Measurements from ENCODE around the gene ARID1B.

The ARID1B gene

DNA sequence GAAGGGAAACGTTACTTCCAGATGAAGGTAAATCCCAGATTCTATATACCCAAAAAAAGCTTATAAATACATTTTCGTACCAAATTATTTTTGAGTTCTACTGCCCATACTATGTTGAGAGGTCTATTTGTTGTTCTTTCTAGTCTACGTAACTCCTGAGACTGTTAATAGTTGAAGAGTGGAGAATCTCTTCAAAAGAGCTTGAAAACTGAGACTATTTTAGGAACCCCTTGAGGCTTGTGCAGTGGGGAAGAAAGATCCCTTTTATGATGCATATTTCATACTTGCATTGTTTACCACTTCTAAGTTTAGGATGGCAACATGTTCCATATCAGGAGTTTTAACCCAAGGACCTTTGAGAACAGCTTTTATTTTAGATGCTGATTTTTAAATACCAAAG is 301.1 kb downstream of the ARID1B start:
- H3K9me3 ChIP-seq (ENCODE audit: insufficient read depth, low read length, severe bottlenecking), result no peaks in the 10 kb centered on the region
- H2AFZ ChIP-seq (ENCODE audit: low read depth, low read length), result no peak overlapping the region
- no peak overlapping the region for H3K4me3 ChIP-seq (ENCODE audit: low read depth in 1 of 2, low read length in 2 of 2)
- no peak for TF ChIP-seq EZH2 (IDR thresholded peaks at IDR 0.05; ENCODE audit: borderline replicate concordance, low read depth, low read length, severe bottlenecking)
- TF ChIP-seq, protein P1, sequence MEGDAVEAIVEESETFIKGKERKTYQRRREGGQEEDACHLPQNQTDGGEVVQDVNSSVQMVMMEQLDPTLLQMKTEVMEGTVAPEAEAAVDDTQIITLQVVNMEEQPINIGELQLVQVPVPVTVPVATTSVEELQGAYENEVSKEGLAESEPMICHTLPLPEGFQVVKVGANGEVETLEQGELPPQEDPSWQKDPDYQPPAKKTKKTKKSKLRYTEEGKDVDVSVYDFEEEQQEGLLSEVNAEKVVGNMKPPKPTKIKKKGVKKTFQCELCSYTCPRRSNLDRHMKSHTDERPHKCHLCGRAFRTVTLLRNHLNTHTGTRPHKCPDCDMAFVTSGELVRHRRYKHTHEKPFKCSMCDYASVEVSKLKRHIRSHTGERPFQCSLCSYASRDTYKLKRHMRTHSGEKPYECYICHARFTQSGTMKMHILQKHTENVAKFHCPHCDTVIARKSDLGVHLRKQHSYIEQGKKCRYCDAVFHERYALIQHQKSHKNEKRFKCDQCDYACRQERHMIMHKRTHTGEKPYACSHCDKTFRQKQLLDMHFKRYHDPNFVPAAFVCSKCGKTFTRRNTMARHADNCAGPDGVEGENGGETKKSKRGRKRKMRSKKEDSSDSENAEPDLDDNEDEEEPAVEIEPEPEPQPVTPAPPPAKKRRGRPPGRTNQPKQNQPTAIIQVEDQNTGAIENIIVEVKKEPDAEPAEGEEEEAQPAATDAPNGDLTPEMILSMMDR (IDR thresholded peaks at IDR 0.05; ENCODE audit: borderline replicate concordance, extremely low read depth, low read length, poor library complexity, severe bottlenecking), result no peak
- peaks cover 19% of the 10 kb centered on the region; the same call in 1 of the 2 replicates for H4K20me1 ChIP-seq (ENCODE audit: insufficient read depth, low read length)
- H3K79me2 ChIP-seq (ENCODE audit: insufficient read depth, low read length), result peaks cover 61% of the 10 kb centered on the region
- no peak overlapping the region for H3K4me2 ChIP-seq (ENCODE audit: insufficient read depth, low read length)
- ATAC-seq (ENCODE audit: insufficient read depth, low read depth) (no peak), DNase-seq (no peak)
- H3K9ac ChIP-seq (ENCODE audit: low read depth, low read length), result no peak overlapping the region
- H3K4me1 ChIP-seq (ENCODE audit: insufficient read depth, low read length), result no peaks in the 10 kb centered on the region
- H3K27ac ChIP-seq (ENCODE audit: low read length), result no peak overlapping the region
- H3K36me3 ChIP-seq (ENCODE audit: insufficient read depth, low read length), result peaks cover 14% of the 10 kb centered on the region; the same call in 1 of the 2 replicates
- no peaks in the 10 kb centered on the region for H3K27me3 ChIP-seq (ENCODE audit: insufficient read depth, low read length, poor library complexity)

DNA sequence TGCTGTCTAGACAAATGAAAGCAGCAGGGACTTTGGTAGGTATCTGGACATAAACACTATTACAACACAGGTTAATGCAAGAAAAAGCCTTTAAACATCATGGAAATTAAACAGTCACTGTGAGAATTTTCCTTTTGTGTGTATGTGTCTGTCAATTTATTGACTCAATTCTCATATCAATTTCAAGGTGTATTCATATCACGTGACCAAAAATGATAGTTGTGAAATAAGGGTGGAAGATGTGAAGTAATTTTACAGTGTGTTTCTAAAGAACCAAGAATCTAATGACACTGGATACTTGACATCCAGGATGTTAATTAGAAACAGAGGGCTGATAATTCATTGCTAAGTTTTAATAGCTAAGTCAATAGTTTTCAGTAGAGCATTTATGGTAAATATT is 302.1 kb downstream of the ARID1B start:
- H3K4me2 ChIP-seq (ENCODE audit: insufficient read depth, low read length), result no peak overlapping the region
- DNase-seq (no peak), ATAC-seq (ENCODE audit: insufficient read depth, low read depth) (no peak)
- no peaks in the 10 kb centered on the region for H3K27me3 ChIP-seq (ENCODE audit: insufficient read depth, low read length, poor library complexity)
- H3K4me1 ChIP-seq (ENCODE audit: insufficient read depth, low read length), result no peaks in the 10 kb centered on the region
- H3K4me3 ChIP-seq (ENCODE audit: low read depth in 1 of 2, low read length in 2 of 2), result no peak overlapping the region
- peaks cover 57% of the 10 kb centered on the region for H3K79me2 ChIP-seq (ENCODE audit: insufficient read depth, low read length)
- H3K9ac ChIP-seq (ENCODE audit: low read depth, low read length), result no peak overlapping the region
- H3K36me3 ChIP-seq (ENCODE audit: insufficient read depth, low read length), result peaks cover 8% of the 10 kb centered on the region; the same call in 1 of the 2 replicates
- no peak overlapping the region for H2AFZ ChIP-seq (ENCODE audit: low read depth, low read length)
- no peaks in the 10 kb centered on the region for H3K9me3 ChIP-seq (ENCODE audit: insufficient read depth, low read length, severe bottlenecking)
- H3K27ac ChIP-seq (ENCODE audit: low read length), result no peak overlapping the region
- peaks cover 15% of the 10 kb centered on the region; the same call in 1 of the 2 replicates for H4K20me1 ChIP-seq (ENCODE audit: insufficient read depth, low read length)
- no peak for TF ChIP-seq EZH2 (IDR thresholded peaks at IDR 0.05; ENCODE audit: borderline replicate concordance, low read depth, low read length, severe bottlenecking)
- TF ChIP-seq, protein P1 (IDR thresholded peaks at IDR 0.05; ENCODE audit: borderline replicate concordance, extremely low read depth, low read length, poor library complexity, severe bottlenecking), result no peak

DNA sequence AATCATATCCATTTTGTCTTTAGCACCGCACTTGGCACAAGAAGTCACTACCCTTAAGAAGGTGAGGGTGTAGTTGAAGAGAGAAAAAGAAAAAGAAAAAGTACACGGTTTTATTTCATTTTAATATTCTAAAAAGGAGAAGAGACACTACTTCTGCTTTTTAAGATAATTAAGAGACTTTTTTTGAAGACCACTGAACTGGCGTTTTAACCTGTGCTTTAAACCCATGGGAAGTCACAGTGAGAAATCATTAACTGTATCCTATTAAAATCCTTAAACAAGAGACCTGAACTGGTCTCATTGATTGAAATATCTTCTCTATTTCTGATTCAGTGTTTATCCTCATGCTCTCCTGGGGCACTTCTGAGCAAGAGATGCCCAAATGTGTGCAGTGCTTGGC is 302.6 kb downstream of the ARID1B start:
- H4K20me1 ChIP-seq (ENCODE audit: insufficient read depth, low read length), result peaks cover 17% of the 10 kb centered on the region; the same call in 1 of the 2 replicates
- TF ChIP-seq, protein P1 (IDR thresholded peaks at IDR 0.05; ENCODE audit: borderline replicate concordance, extremely low read depth, low read length, poor library complexity, severe bottlenecking), result no peak
- no peaks in the 10 kb centered on the region for H3K9me3 ChIP-seq (ENCODE audit: insufficient read depth, low read length, severe bottlenecking)
- no peaks in the 10 kb centered on the region for H3K4me1 ChIP-seq (ENCODE audit: insufficient read depth, low read length)
- peaks cover 12% of the 10 kb centered on the region for H3K36me3 ChIP-seq (ENCODE audit: insufficient read depth, low read length)
- H3K27me3 ChIP-seq (ENCODE audit: insufficient read depth, low read length, poor library complexity), result no peaks in the 10 kb centered on the region
- peaks cover 52% of the 10 kb centered on the region for H3K79me2 ChIP-seq (ENCODE audit: insufficient read depth, low read length)
- no peak overlapping the region for H2AFZ ChIP-seq (ENCODE audit: low read depth, low read length)
- H3K4me3 ChIP-seq (ENCODE audit: low read depth in 1 of 2, low read length in 2 of 2), result no peak overlapping the region
- no peak overlapping the region for H3K9ac ChIP-seq (ENCODE audit: low read depth, low read length)
- H3K4me2 ChIP-seq (ENCODE audit: insufficient read depth, low read length), result no peak overlapping the region
- DNase-seq (no peak), ATAC-seq (ENCODE audit: insufficient read depth, low read depth) (no peak)
- H3K27ac ChIP-seq (ENCODE audit: low read length), result no peak overlapping the region

DNA sequence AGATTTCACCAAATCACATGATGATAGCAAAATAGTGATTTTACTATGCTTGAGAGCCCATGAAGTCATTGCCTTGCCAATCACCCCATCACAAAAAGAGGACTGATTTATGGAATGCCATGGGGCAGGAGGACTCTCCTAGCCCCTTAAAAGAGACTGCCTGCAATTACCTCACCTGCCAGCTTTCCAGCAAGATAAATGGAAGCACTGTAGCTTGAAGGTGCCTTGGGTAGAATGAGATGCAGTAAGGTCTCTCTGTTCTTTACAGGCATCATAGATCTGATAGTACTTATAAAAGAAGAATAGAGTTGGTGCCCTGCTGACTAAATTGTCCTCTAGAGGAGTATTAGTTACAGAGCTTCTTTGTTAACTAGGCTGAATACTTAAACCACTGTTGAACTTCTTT is 303.8 kb downstream of the ARID1B start:
- DNase-seq, result no peak
- H3K27ac ChIP-seq (ENCODE audit: low read length), result no peak overlapping the region
- H3K36me3 ChIP-seq (ENCODE audit: insufficient read depth, low read length), result peaks cover 14% of the 10 kb centered on the region

More for the DNA sequence above, 303.8 kb downstream of the ARID1B start:
- no peak overlapping the region for H3K9ac ChIP-seq (ENCODE audit: low read depth, low read length)
- H2AFZ ChIP-seq (ENCODE audit: low read depth, low read length), result no peak overlapping the region
- TF ChIP-seq, protein P1 (IDR thresholded peaks at IDR 0.05; ENCODE audit: borderline replicate concordance, extremely low read depth, low read length, poor library complexity, severe bottlenecking), result no peak
- no peak for TF ChIP-seq EZH2 (IDR thresholded peaks at IDR 0.05; ENCODE audit: borderline replicate concordance, low read depth, low read length, severe bottlenecking)
- peaks cover 11% of the 10 kb centered on the region; the same call in 1 of the 2 replicates for H4K20me1 ChIP-seq (ENCODE audit: insufficient read depth, low read length)
- H3K9me3 ChIP-seq (ENCODE audit: insufficient read depth, low read length, severe bottlenecking), result no peaks in the 10 kb centered on the region
- no peak overlapping the region for H3K4me2 ChIP-seq (ENCODE audit: insufficient read depth, low read length)
- H3K27me3 ChIP-seq (ENCODE audit: insufficient read depth, low read length, poor library complexity), result no peaks in the 10 kb centered on the region
- no peaks in the 10 kb centered on the region for H3K4me1 ChIP-seq (ENCODE audit: insufficient read depth, low read length)
- no peak for ATAC-seq (ENCODE audit: insufficient read depth, low read depth)
- H3K79me2 ChIP-seq (ENCODE audit: insufficient read depth, low read length), result peaks cover 42% of the 10 kb centered on the region
- H3K4me3 ChIP-seq (ENCODE audit: low read depth in 1 of 2, low read length in 2 of 2), result no peak overlapping the region

All from DND-41 (cell line).